ENCODE measurements around the gene C1orf226. TPM values are rescaled to one million over a fixed set of nuclear protein-coding genes. Genes with fewer than 3 reads are reported as not detected.
"Not testable (repeated sequence)": the region's sequence is repeated elsewhere in the genome, so short reads cannot be mapped to it uniquely, and the experiment has no call there.

The C1orf226 gene
- 8.9 TPM for polyA plus RNA-seq (2013, experiment 1 of 2)
- 9.8 TPM for polyA plus RNA-seq (2013, experiment 2 of 2)

- H3K27me3 ChIP-seq (ENCODE audit: insufficient read depth, low read length) = no peaks in the 10 kb centered on the region
- no peak within 1 kb of the TSS for H3K9ac ChIP-seq (ENCODE audit: low read depth, low read length)
- H3K36me3 ChIP-seq (ENCODE audit: insufficient read depth, low read length) = 0 out of 2 replicates have a peak, but pooled peaks cover 7% of the 10 kb centered on the region
- no peak within 1 kb of the TSS for H3K4me3 ChIP-seq (ENCODE audit: low read length)
- H3K9me3 ChIP-seq (ENCODE audit: insufficient read depth, low read depth, low read length) = no peaks in the 10 kb centered on the region
- 96% methylated on average over 3 of the region's 3 CpGs for WGBS
- H3K4me1 ChIP-seq (ENCODE audit: insufficient read depth, low read length) = no peaks in the 10 kb centered on the region; the same call in 1 of the 2 replicates
- no peak within 1 kb of the TSS for H3K27ac ChIP-seq (ENCODE audit: low read depth, low read length)
Measured at GRCh38 chr1:162381383-162381782, at the start of gene C1orf226. Gene C1orf226 (plus strand): TSS chr1:162381728. CDS start chr1:162381902, 174 bp downstream.

- no peaks in the 10 kb centered on the region for H3K9me3 ChIP-seq (ENCODE audit: insufficient read depth, low read depth, low read length)
- peaks cover 10% of the 10 kb centered on the region for H3K4me1 ChIP-seq (ENCODE audit: insufficient read depth, low read length)
- H3K27ac ChIP-seq (ENCODE audit: low read depth, low read length) = no peak overlapping the region
- H3K4me3 ChIP-seq (ENCODE audit: low read length) = no peak overlapping the region
- H3K36me3 ChIP-seq (ENCODE audit: insufficient read depth, low read length) = no peaks in the 10 kb centered on the region
- H3K9ac ChIP-seq (ENCODE audit: low read depth, low read length) = no peak overlapping the region
- no peaks in the 10 kb centered on the region for H3K27me3 ChIP-seq (ENCODE audit: insufficient read depth, low read length)
Measured at GRCh38 chr1:162333991-162334390, 47.5 kb upstream of the C1orf226 start.

- no peak overlapping the region for H3K27ac ChIP-seq (ENCODE audit: low read depth, low read length)
- no peaks in the 10 kb centered on the region for H3K9me3 ChIP-seq (ENCODE audit: insufficient read depth, low read depth, low read length)
- no peak overlapping the region for H3K9ac ChIP-seq (ENCODE audit: low read depth, low read length)
- 93% methylated on average over 5 of the region's 5 CpGs for WGBS
- H3K27me3 ChIP-seq (ENCODE audit: insufficient read depth, low read length) = no peaks in the 10 kb centered on the region
- H3K4me1 ChIP-seq (ENCODE audit: insufficient read depth, low read length) = peaks cover 10% of the 10 kb centered on the region
- H3K36me3 ChIP-seq (ENCODE audit: insufficient read depth, low read length) = no peaks in the 10 kb centered on the region
- H3K4me3 ChIP-seq (ENCODE audit: low read length) = no peak overlapping the region
Measured at GRCh38 chr1:162335126-162335525, 46.4 kb upstream of the C1orf226 start.

- H3K36me3 ChIP-seq (ENCODE audit: insufficient read depth, low read length) = no peaks in the 10 kb centered on the region
- no peak overlapping the region for H3K27ac ChIP-seq (ENCODE audit: low read depth, low read length)
- no peak overlapping the region for H3K4me3 ChIP-seq (ENCODE audit: low read length)
- H3K9ac ChIP-seq (ENCODE audit: low read depth, low read length) = no peak overlapping the region
- 87% methylated on average over 7 of the region's 7 CpGs for WGBS
- no peaks in the 10 kb centered on the region for H3K9me3 ChIP-seq (ENCODE audit: insufficient read depth, low read depth, low read length)
- H3K27me3 ChIP-seq (ENCODE audit: insufficient read depth, low read length) = no peaks in the 10 kb centered on the region
- H3K4me1 ChIP-seq (ENCODE audit: insufficient read depth, low read length) = peaks cover 10% of the 10 kb centered on the region
Measured at GRCh38 chr1:162336621-162337285, 44.8 kb upstream of the C1orf226 start.

GRCh38 chr1:162342452-162342983 is 39.0 kb upstream of the C1orf226 start:
- H3K9me3 ChIP-seq (ENCODE audit: insufficient read depth, low read depth, low read length) = no peaks in the 10 kb centered on the region
- no peaks in the 10 kb centered on the region for H3K4me1 ChIP-seq (ENCODE audit: insufficient read depth, low read length)
- H3K9ac ChIP-seq (ENCODE audit: low read depth, low read length) = no peak overlapping the region
- H3K27me3 ChIP-seq (ENCODE audit: insufficient read depth, low read length) = no peaks in the 10 kb centered on the region
- H3K36me3 ChIP-seq (ENCODE audit: insufficient read depth, low read length) = peaks cover 6% of the 10 kb centered on the region; the same call in 1 of the 2 replicates
- H3K4me3 ChIP-seq (ENCODE audit: low read length) = no peak overlapping the region
- H3K27ac ChIP-seq (ENCODE audit: low read depth, low read length) = no peak overlapping the region
- WGBS = 94% methylated on average over 1 of the region's 1 CpG

GRCh38 chr1:162343470-162343869 is 38.1 kb upstream of the C1orf226 start:
- H3K9me3 ChIP-seq (ENCODE audit: insufficient read depth, low read depth, low read length) = no peaks in the 10 kb centered on the region
- 93% methylated on average over 5 of the region's 5 CpGs for WGBS
- no peak overlapping the region for H3K27ac ChIP-seq (ENCODE audit: low read depth, low read length)
- no peak overlapping the region for H3K4me3 ChIP-seq (ENCODE audit: low read length)
- peaks cover 6% of the 10 kb centered on the region; the same call in 1 of the 2 replicates for H3K36me3 ChIP-seq (ENCODE audit: insufficient read depth, low read length)
- H3K4me1 ChIP-seq (ENCODE audit: insufficient read depth, low read length) = no peaks in the 10 kb centered on the region
- H3K9ac ChIP-seq (ENCODE audit: low read depth, low read length) = no peak overlapping the region
- H3K27me3 ChIP-seq (ENCODE audit: insufficient read depth, low read length) = no peaks in the 10 kb centered on the region

- H3K36me3 ChIP-seq (ENCODE audit: insufficient read depth, low read length) = peaks cover 6% of the 10 kb centered on the region; the same call in 1 of the 2 replicates
- H3K27ac ChIP-seq (ENCODE audit: low read depth, low read length) = no peak overlapping the region
- no peaks in the 10 kb centered on the region for H3K9me3 ChIP-seq (ENCODE audit: insufficient read depth, low read depth, low read length)
- peaks cover 8% of the 10 kb centered on the region; the same call in 1 of the 2 replicates for H3K4me1 ChIP-seq (ENCODE audit: insufficient read depth, low read length)
- WGBS = 67% methylated on average over 3 of the region's 3 CpGs
- no peak overlapping the region for H3K9ac ChIP-seq (ENCODE audit: low read depth, low read length)
- H3K27me3 ChIP-seq (ENCODE audit: insufficient read depth, low read length) = no peaks in the 10 kb centered on the region
- no peak overlapping the region for H3K4me3 ChIP-seq (ENCODE audit: low read length)
Measured at GRCh38 chr1:162347281-162347680, 34.2 kb upstream of the C1orf226 start.

- no peaks in the 10 kb centered on the region for H3K9me3 ChIP-seq (ENCODE audit: insufficient read depth, low read depth, low read length)
- no peak overlapping the region for H3K27ac ChIP-seq (ENCODE audit: low read depth, low read length)
- no peaks in the 10 kb centered on the region for H3K27me3 ChIP-seq (ENCODE audit: insufficient read depth, low read length)
- no peak overlapping the region for H3K9ac ChIP-seq (ENCODE audit: low read depth, low read length)
- peaks cover 19% of the 10 kb centered on the region for H3K4me1 ChIP-seq (ENCODE audit: insufficient read depth, low read length)
- H3K4me3 ChIP-seq (ENCODE audit: low read length) = no peak overlapping the region
- peaks cover 4% of the 10 kb centered on the region; the same call in 1 of the 2 replicates for H3K36me3 ChIP-seq (ENCODE audit: insufficient read depth, low read length)
- WGBS = 79% methylated on average over 11 of the region's 11 CpGs
Measured at GRCh38 chr1:162349635-162350330, 31.7 kb upstream of the C1orf226 start.

GRCh38 chr1:162351246-162351842 is 30.2 kb upstream of the C1orf226 start:
- Histone ChIP-seq H3K4me1 (ENCODE audit: insufficient read depth, low read length) (peaks cover 19% of the 10 kb centered on the region), H3K4me3 (ENCODE audit: low read length) (no peak overlapping the region), H3K9me3 (ENCODE audit: insufficient read depth, low read depth, low read length) (no peaks in the 10 kb centered on the region), H3K27me3 (ENCODE audit: insufficient read depth, low read length) (no peaks in the 10 kb centered on the region), H3K27ac (ENCODE audit: low read depth, low read length) (no peak overlapping the region), H3K9ac (ENCODE audit: low read depth, low read length) (no peak overlapping the region), H3K36me3 (ENCODE audit: insufficient read depth, low read length) (0 out of 2 replicates have a peak, but pooled peaks cover 6% of the 10 kb centered on the region)
- 92% methylated on average over 6 of the region's 6 CpGs for WGBS

- H3K4me3 ChIP-seq (ENCODE audit: low read length); H3K27me3 ChIP-seq (ENCODE audit: insufficient read depth, low read length); H3K9me3 ChIP-seq (ENCODE audit: insufficient read depth, low read depth, low read length); H3K27ac ChIP-seq (ENCODE audit: low read depth, low read length); H3K9ac ChIP-seq (ENCODE audit: low read depth, low read length); H3K36me3 ChIP-seq (ENCODE audit: insufficient read depth, low read length): not testable (repeated sequence)
- 96% methylated on average over 3 of the region's 4 CpGs for WGBS
- H3K4me1 ChIP-seq (ENCODE audit: insufficient read depth, low read length) = peaks cover 19% of the 10 kb centered on the region
Measured at GRCh38 chr1:162351874-162352273, 29.7 kb upstream of the C1orf226 start.

GRCh38 chr1:162353078-162353477 is 28.4 kb upstream of the C1orf226 start:
- Histone ChIP-seq H3K4me1 (ENCODE audit: insufficient read depth, low read length) (peaks cover 19% of the 10 kb centered on the region), H3K9ac (ENCODE audit: low read depth, low read length) (no peak overlapping the region), H3K27me3 (ENCODE audit: insufficient read depth, low read length) (no peaks in the 10 kb centered on the region), H3K4me3 (ENCODE audit: low read length) (no peak overlapping the region), H3K9me3 (ENCODE audit: insufficient read depth, low read depth, low read length) (no peaks in the 10 kb centered on the region), H3K27ac (ENCODE audit: low read depth, low read length) (no peak overlapping the region; the same call in 1 of the 2 replicates), H3K36me3 (ENCODE audit: insufficient read depth, low read length) (0 out of 2 replicates have a peak, but pooled peaks cover 6% of the 10 kb centered on the region)
- 85% methylated on average over 9 of the region's 9 CpGs for WGBS
